ENCODE measurements around the gene KRT81.
"Not testable (repeated sequence)": the region's sequence is repeated elsewhere in the genome, so short reads cannot be mapped to it uniquely, and the experiment has no call there.

KRT81 gene

GRCh38 chr12:52253391-52254179 is 37.7 kb downstream of the KRT81 start:
- no peak for DNase-seq (ENCODE audit: low read depth)

DNA sequence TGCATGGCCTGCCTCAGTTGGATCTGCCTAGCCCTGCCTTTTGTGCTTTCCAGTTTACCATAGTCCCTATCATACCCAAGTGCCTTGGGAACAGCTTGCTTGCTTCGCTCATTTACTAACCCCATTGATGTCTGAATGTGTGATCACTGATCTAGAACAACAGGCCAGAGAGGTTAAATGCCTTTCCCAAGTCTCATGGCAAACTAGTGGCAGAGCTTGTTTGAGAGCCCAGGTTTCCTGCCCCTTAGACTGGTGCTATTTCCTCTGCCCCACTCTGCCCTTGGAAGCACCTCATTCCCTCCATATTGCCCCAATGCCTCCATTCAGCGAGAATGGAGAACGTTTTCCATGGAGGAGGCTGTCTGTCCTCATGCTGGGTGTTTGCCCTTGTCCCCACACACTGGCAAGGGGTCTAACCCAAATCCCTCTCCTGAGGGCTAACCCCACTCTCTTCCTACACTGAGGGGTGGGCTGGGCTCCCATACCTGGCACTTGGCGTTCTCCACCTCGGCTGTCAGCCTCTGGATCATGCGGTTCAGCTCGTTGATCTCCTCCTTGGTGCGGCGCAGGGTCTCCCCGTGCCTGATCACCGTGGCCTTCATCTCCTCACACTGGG is 38.5 kb downstream of the KRT81 start:
- no peak for DNase-seq (ENCODE audit: low read depth)

DNA sequence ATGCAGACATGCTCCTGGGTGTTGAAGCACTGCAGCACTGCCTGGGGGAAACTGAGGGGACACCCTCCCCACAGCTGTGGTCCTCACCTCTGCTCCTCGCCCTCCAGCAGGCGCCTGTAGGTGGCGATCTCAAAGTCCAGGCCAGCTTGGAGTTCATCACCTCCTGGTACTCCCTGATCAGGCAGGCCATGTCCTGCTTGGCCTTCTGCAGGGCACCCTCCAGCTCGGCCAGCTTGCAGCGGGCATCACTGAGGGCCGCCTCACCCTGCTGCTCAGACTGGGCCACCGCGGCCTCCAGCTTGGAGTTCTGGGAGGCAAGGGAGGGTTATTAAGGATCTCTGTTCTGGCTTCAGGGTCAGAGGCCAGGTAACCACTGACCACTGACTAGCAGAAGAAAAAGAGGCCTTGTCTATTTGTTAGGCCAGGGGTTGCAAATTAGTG is 39.1 kb downstream of the KRT81 start:
- DNase-seq (ENCODE audit: low read depth): not testable (repeated sequence)

GRCh38 chr12:52251367-52252051 is 39.8 kb downstream of the KRT81 start:
- no peak for DNase-seq (ENCODE audit: low read depth)

GRCh38 chr12:52250048-52250990 is 41.0 kb downstream of the KRT81 start:
- no peak for DNase-seq (ENCODE audit: low read depth)

GRCh38 chr12:52249511-52250047 is 41.8 kb downstream of the KRT81 start:
- no peak for DNase-seq (ENCODE audit: low read depth)

DNA sequence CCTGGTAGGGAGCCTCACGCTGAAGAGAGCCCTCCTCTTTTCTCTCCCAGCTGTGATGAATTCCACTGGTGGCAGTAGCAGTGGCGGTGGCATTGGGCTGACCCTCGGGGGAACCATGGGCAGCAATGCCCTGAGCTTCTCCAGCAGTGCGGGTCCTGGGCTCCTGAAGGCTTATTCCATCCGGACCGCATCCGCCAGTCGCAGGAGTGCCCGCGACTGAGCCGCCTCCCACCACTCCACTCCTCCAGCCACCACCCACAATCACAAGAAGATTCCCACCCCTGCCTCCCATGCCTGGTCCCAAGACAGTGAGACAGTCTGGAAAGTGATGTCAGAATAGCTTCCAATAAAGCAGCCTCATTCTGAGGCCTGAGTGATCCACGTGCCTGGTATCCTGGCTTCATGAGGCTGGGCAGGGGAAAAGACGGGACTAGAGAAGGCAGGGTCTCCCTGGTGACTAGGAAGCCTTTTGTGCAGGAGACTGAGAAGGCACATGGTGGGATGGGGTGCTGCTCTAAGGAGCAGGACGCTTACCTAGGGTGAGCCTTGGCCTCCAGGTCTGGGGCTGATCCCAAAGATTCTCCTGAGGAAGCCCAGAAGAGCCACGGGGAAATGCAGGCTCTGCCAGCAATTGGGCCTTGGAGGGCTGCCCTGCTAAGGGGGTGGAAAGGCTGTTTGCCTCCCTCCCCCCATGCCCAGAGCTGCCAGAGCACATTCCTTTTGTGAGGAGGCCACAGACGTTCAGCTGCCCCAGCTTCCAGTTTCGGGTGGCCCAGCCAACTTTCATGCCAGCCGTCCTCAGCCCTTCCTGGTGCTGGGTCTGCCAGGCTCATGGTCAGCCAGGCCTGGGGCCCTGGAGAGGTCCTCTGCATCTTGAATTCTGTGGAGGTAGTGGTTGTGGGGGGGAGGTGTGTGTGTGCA is 42.5 kb downstream of the KRT81 start:
- DNase-seq (ENCODE audit: low read depth): no peak

- no peak for DNase-seq (ENCODE audit: low read depth)
Measured at GRCh38 chr12:52247622-52248540, 43.5 kb downstream of the KRT81 start.

GRCh38 chr12:52246720-52247621 is 44.4 kb downstream of the KRT81 start:
- no peak for DNase-seq (ENCODE audit: low read depth)

DNA sequence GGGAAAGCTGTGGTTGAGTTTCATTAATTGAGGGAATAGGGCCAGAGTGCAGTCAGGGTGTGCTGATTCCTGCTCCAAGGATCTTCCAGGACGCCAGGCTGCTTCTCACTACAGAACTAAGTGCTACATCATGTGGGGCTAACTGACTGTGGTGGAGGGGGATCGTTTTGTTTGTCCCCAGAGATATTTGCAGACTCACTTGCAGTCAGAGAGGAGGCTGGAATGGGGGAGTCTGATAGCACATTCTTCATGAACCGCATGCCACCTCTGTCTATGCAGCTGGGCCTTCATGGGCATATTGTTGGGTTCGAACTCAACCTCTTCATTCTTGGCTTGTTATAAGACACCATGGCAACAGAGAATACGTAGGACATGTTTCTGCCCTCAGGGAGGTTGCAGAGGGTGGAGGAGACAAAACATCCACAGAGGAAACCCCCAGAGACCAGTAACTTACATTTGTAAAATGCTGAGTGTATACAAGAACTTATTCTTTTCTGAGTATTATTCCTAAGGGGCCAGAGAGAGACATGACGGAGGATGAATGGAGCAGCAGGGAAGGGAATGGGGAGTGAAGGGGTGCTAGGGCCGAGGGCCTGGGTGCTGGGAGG is 45.3 kb downstream of the KRT81 start:
- no peak for DNase-seq (ENCODE audit: low read depth)

GRCh38 chr12:52245259-52245961 is 45.9 kb downstream of the KRT81 start:
- DNase-seq (ENCODE audit: low read depth): no peak

- DNase-seq (ENCODE audit: low read depth): no peak
Measured at GRCh38 chr12:52244615-52244994, 46.7 kb downstream of the KRT81 start.

- peak; percentile 86 for DNase-seq (ENCODE audit: low read depth)
Measured at GRCh38 chr12:52243856-52244614, 47.3 kb downstream of the KRT81 start.

GRCh38 chr12:52243259-52243855 is 48.0 kb downstream of the KRT81 start:
- DNase-seq (ENCODE audit: low read depth): no peak

GRCh38 chr12:52242442-52243258 is 48.7 kb downstream of the KRT81 start:
- DNase-seq (ENCODE audit: low read depth): no peak

All from stromal cell of bone marrow (primary cell).